Activated naive CD8-positive, alpha-beta T cell (primary cell): ENCODE measurements around the gene SLC22A7.

ENCODE experiments used
- H3K27ac Mint-ChIP-seq: one replicate; pipeline ENCODE4 v1.8.0; 2021; ENCODE audit warnings: mixed read lengths
- H3K27me3 Mint-ChIP-seq: one replicate; pipeline ENCODE4 v1.8.0; 2021; ENCODE audit warnings: mixed read lengths
- H3K36me3 Mint-ChIP-seq: one replicate; pipeline ENCODE4 v1.8.0; 2021; ENCODE audit warnings: mixed read lengths
- H3K4me1 Mint-ChIP-seq: one replicate; pipeline ENCODE4 v1.8.0; 2021; ENCODE audit warnings: low read depth, mixed read lengths
- H3K4me3 Mint-ChIP-seq: one replicate; pipeline ENCODE4 v1.8.0; 2021; ENCODE audit warnings: mild to moderate bottlenecking, mixed read lengths
- H3K9me3 Mint-ChIP-seq: one replicate; pipeline ENCODE4 v1.8.0; 2021; ENCODE audit warnings: low read depth, mixed read lengths

Gene SLC22A7

DNA sequence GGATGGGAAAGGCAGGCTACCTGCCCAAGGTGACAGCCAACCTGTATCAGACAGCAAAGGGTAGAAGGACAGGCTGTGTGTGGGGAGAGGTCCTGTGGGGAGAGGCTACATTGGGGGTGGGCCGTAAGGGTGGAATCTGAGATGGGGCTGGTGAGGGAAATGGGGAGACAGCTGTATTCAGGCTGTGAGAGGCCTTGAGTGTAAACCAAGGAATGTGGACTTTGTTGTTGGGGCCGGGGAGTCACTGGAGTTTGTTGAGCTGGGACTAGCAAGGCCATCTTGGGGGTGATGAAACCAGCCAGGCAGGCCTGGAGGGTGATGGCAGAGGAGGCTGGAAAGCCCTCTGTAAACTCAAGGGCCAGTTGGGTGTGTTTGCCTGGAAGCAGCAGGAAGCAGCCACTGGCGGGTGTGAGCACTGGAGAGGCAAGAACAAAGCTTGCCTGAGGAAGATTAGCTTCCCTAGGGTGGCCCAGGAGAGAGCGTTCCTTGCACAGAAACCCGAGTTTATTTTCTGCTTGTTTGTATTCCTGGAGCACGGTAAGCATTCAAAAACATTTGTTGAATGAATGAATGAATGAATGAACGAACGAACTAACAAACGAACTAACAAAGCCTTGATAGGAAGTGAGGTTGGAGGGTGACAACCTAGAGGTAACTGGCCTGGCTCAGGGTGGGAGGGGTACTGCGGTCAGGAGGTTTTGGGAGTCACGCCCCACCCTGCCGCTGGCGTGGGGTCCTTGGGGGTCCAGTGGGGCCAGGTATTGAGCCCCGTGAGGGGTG lies 35.9 kb upstream of the SLC22A7 start:
- no peak overlapping the region for H3K4me3 Mint-ChIP-seq
- H3K4me1 Mint-ChIP-seq: peaks cover 2% of the 10 kb centered on the region
- H3K36me3 Mint-ChIP-seq: no peaks in the 10 kb centered on the region
- H3K27ac Mint-ChIP-seq: no peak overlapping the region
- peaks cover 3% of the 10 kb centered on the region for H3K27me3 Mint-ChIP-seq
- H3K9me3 Mint-ChIP-seq: no peaks in the 10 kb centered on the region

DNA sequence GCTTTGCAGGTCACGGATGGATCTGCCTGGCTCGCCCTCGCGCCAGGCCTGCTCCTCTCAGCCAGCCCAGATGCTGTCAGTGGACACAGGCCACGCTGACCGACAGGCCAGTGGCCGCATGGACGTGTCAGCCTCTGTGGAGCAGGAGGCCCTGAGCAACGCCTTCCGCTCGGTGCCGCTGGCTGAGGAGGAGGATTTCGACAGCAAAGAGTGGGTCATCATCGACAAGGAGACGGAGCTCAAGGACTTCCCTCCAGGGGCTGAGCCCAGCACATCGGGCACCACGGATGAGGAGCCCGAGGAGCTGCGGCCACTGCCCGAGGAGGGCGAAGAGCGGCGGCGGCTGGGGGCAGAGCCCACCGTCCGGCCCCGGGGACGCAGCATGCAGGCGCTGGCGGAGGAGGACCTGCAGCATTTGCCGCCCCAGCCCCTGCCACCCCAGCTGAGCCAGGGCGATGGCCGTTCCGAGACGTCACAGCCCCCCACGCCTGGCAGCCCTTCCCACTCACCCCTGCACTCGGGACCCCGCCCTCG lies 35.2 kb upstream of the SLC22A7 start:
- H3K27ac Mint-ChIP-seq: no peak overlapping the region
- H3K4me1 Mint-ChIP-seq: no peaks in the 10 kb centered on the region
- no peaks in the 10 kb centered on the region for H3K9me3 Mint-ChIP-seq
- H3K27me3 Mint-ChIP-seq: peaks cover 3% of the 10 kb centered on the region
- H3K4me3 Mint-ChIP-seq: no peak overlapping the region
- H3K36me3 Mint-ChIP-seq: no peaks in the 10 kb centered on the region

DNA sequence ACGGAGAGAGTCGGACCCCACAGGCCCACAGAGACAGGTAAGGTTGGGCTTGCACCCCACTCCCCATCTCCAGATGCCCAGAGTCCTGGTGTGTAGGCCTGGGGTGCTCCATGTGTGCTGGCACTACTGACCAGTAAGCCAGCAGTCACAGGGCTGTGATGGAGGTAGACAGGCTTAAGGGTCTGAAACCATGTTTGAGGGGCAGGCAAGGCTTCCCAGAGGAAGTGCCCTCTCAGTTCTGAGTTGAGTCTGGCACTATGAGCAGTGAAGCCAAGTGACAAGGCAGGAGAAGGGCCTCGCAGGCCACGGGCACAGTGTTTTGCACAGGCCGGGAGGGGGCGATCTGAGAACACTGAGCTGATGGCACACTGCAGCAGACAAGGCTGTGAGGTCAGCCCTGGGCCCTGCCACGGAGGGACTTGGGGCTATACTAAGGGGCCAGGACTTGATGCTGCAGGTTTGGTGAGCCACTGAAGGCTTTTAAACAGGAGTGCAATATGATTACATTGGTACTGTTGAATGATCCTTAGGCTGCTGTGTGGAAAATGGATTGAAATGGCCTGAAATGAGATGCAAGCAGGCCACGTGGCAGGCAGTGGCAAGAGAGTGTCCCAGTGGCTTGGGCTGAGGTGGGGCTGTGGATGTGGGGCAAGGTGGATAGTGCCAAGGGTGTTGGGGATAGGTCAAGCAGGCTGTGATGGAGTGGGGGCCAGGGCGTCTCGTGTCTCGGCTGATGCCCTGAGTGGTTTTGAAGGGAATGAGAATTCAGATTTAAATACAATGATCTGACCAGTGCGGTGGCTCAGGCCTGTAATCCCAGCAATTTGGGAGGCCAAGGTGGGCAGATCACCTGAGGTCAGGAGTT lies 34.5 kb upstream of the SLC22A7 start:
- H3K4me3 Mint-ChIP-seq: no peak overlapping the region
- H3K27ac Mint-ChIP-seq: no peak overlapping the region
- H3K4me1 Mint-ChIP-seq: no peaks in the 10 kb centered on the region
- H3K27me3 Mint-ChIP-seq: peaks cover 3% of the 10 kb centered on the region
- H3K36me3 Mint-ChIP-seq: no peaks in the 10 kb centered on the region
- no peaks in the 10 kb centered on the region for H3K9me3 Mint-ChIP-seq

- Mint-ChIP-seq H3K36me3 (no peaks in the 10 kb centered on the region), H3K27ac (no peak overlapping the region), H3K4me3 (no peak overlapping the region), H3K9me3 (no peaks in the 10 kb centered on the region), H3K4me1 (peaks cover 4% of the 10 kb centered on the region), H3K27me3 (peaks cover 3% of the 10 kb centered on the region)
These were observed 33.4 kb upstream of the SLC22A7 start for GRCh38 chr6:43264599-43265145.

- Mint-ChIP-seq H3K9me3 (no peaks in the 10 kb centered on the region), H3K27me3 (peaks cover 3% of the 10 kb centered on the region), H3K4me3 (no peak overlapping the region), H3K36me3 (no peaks in the 10 kb centered on the region), H3K27ac (no peak overlapping the region), H3K4me1 (peaks cover 9% of the 10 kb centered on the region)
These were observed 32.5 kb upstream of the SLC22A7 start for GRCh38 chr6:43265564-43265963.

DNA sequence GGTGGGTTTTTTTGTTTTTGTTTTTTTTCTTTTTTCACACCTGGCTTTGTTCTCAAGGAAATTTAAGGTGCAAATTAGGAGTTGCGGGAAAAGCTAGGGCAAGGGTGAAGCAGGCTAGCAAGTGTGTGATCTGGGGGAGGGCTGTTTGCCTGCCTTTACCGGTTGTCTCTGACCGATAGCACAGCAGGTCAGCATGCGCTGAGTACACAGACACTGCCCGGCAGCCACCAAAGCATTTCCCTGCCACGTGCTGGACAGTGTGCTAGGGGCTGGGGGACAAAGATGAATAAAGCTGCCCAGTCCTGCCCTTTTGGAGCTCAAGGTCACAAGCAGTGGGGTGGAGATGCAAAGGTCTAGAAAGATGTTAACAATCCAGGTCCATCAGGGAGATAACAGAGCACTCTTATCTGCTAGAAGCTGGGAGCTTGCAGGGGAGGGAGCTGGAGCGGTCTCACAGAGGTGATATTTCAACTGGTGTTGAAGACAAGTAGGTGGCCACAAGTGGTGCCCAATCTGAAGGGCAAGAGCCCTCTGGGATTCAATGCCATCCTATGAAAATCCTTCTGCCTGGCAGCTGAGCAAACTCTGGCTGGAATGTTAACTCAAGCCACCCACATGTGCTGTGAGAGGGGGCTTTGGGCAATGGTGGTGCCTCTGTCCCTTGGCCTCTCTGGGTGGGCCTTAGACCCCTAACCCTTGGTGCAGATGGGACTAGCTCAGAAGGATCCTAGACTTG lies 30.3 kb upstream of the SLC22A7 start:
- no peaks in the 10 kb centered on the region for H3K36me3 Mint-ChIP-seq
- H3K4me1 Mint-ChIP-seq: peaks cover 10% of the 10 kb centered on the region
- no peak overlapping the region for H3K27ac Mint-ChIP-seq
- peaks cover 3% of the 10 kb centered on the region for H3K27me3 Mint-ChIP-seq
- no peaks in the 10 kb centered on the region for H3K9me3 Mint-ChIP-seq
- H3K4me3 Mint-ChIP-seq: no peak overlapping the region

DNA sequence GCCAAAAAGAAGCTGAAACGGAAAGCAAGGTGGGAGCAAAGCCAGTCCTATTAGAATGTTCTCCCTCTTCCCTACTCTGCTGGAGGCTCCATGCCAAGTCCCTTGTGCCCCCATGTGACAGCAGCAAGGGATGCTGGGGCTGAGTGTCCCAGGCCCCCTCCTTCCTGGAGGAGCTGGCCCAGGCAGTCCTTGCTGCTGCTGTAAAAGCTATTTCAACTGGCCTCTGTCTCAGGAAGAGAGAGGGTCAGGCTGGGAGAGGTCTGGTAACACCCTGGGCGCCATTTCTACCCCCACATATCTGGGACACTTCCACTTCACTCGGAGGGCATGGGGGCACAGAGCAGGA lies 29.7 kb upstream of the SLC22A7 start:
- no peaks in the 10 kb centered on the region for H3K9me3 Mint-ChIP-seq
- H3K36me3 Mint-ChIP-seq: no peaks in the 10 kb centered on the region

GRCh38 chr6:43268782-43269272 lies 29.2 kb upstream of the SLC22A7 start:
- Mint-ChIP-seq H3K4me1 (peaks cover 10% of the 10 kb centered on the region), H3K4me3 (peak overlapping the region; percentile 80), H3K27ac (no peak overlapping the region), H3K27me3 (no peaks in the 10 kb centered on the region), H3K36me3 (no peaks in the 10 kb centered on the region), H3K9me3 (no peaks in the 10 kb centered on the region)

More for the DNA sequence above, 29.7 kb upstream of the SLC22A7 start:
- peaks cover 3% of the 10 kb centered on the region for H3K27me3 Mint-ChIP-seq
- peaks cover 10% of the 10 kb centered on the region for H3K4me1 Mint-ChIP-seq
- no peak overlapping the region for H3K4me3 Mint-ChIP-seq
- H3K27ac Mint-ChIP-seq: no peak overlapping the region

DNA sequence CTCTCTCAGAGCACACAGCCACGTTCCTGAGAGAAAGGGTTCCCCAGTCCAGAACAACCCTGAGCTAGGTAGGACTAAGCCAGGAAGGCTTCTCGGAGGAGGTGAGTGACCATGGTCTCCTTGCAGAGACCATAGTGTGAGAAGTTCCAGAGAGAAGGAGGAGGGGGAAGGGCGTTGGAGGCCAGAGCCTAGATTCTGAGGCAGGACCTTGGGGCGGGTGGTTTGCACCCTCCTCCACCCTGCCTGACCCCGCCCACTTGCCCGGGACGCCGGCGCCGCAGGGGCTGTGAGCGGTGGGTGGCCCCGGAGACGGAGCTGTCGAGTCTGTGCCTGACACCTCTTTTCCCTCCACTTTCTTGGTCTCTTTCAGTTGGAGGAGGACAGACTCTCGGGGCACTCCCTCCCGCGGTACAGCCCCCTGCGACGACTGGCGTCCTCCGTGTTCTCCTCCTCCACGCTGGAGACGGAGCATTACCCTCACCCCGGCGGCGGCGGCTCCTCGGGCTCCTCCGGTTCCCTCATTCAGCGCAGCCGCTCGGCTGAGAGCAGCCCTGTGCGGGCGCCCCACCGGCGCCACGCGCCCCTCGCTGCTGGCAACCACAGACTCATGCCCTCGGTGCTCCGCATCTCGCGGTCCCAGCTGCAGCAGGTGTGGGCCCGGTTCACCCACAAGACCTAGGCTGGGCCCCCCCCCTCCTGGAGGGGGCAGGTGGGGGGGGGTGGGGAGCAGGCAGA lies 28.6 kb upstream of the SLC22A7 start:
- no peaks in the 10 kb centered on the region for H3K27me3 Mint-ChIP-seq
- H3K27ac Mint-ChIP-seq: no peak overlapping the region
- H3K4me3 Mint-ChIP-seq: peak overlapping the region; percentile 80
- H3K4me1 Mint-ChIP-seq: peaks cover 10% of the 10 kb centered on the region
- H3K36me3 Mint-ChIP-seq: no peaks in the 10 kb centered on the region
- H3K9me3 Mint-ChIP-seq: no peaks in the 10 kb centered on the region

DNA sequence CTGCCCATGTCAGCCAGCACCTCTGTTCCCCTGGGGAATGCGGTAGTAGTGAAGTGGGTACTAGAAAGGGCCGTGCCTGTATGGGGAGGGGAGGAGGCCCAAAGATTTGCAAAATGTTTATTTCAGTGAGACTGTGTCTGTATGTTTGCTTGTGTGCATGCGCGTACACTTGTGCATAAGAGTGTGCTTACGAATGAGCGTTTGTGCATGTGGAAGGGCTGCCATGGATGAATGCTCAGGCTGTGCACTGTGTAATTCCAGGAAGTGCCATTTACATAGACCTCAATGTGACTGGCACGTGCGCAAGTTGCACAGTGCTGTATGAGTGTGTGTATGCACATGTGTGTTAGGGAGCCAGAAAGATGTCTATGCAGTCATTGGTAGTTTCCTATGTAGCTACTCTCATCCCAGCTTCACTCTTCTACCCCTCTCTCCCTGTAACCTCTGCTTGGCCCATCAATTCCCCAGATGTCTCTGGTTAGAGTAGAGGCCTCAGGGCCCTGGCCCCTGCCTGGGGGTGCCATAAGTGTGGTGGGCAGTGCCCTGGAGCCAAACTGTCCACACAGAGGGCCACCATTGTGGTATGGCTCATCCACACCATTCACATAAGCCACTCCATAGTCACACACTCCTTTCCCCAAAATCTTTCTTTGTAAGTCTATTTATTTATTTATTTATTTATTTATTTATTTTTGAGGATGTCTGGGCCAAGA lies 26.8 kb upstream of the SLC22A7 start:
- H3K4me3 Mint-ChIP-seq: no peak overlapping the region
- H3K9me3 Mint-ChIP-seq: no peaks in the 10 kb centered on the region
- no peaks in the 10 kb centered on the region for H3K36me3 Mint-ChIP-seq
- no peak overlapping the region for H3K27ac Mint-ChIP-seq
- H3K27me3 Mint-ChIP-seq: no peaks in the 10 kb centered on the region
- peaks cover 16% of the 10 kb centered on the region for H3K4me1 Mint-ChIP-seq

DNA sequence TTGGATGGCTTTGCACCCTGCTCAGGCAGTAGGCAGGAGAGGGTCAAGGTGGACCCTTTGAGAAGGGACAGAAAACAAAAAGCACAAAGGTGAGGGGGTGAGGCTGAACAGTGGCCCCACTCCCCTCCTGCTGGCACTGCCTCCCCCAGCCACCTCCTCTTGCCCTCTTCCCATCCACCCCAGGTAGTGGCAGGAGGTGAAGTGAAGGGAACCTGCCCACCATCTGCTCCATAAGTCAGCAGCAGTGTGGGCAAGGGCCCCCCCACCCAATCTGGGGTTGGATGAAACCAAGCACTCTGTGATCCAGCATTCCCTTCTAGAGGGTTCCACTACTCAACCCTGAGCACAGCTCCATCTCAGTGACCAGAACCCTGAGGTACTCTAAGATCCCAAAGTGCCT lies 26.1 kb upstream of the SLC22A7 start:
- Mint-ChIP-seq H3K27ac (no peak overlapping the region), H3K27me3 (peaks cover under 1% of the 10 kb centered on the region), H3K36me3 (no peaks in the 10 kb centered on the region), H3K4me3 (no peak overlapping the region), H3K9me3 (no peaks in the 10 kb centered on the region), H3K4me1 (peaks cover 16% of the 10 kb centered on the region)

- no peaks in the 10 kb centered on the region for H3K36me3 Mint-ChIP-seq
- no peaks in the 10 kb centered on the region for H3K9me3 Mint-ChIP-seq
- peaks cover 16% of the 10 kb centered on the region for H3K4me1 Mint-ChIP-seq
- H3K4me3 Mint-ChIP-seq: no peak overlapping the region
- no peak overlapping the region for H3K27ac Mint-ChIP-seq
- H3K27me3 Mint-ChIP-seq: peaks cover 3% of the 10 kb centered on the region
These were observed 24.4 kb upstream of the SLC22A7 start for GRCh38 chr6:43273707-43274106.

DNA sequence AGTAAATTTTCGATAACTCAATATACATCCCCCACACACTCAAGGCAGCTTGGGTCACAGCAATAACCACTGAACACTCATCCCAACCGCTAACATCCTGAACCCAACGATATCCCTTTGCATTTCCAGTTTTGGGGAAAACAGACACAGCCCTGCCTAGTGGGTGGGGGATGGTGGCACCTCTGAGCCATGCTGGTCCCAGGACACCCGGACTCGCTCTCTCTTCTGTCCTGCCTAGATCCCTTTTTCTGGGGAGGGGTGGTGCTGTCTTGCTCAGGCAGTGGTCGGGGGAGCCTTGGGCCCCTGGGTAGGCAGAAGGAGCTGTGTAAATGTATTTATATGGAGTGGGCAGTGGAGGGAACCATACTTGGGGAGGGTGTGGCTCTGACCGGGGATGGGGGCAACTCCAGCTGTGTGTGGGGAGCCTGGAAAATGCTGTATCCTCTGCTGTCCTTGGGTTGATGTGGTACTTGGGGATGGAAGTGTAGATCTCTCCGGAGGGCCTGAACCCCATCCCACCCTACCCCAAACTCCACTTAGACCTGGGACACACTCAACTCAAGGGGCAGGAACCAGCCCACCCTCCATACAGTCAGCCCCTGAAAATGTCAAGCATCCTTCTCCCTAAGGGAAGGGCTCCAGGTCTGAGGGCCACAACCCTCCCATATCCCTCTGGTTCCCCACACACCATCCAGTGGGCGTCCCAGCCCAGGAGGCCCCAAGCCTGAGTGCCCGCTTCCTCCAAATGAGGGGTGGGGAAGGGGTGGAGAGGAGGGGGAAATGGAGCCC lies 23.7 kb upstream of the SLC22A7 start:
- Mint-ChIP-seq H3K36me3 (no peaks in the 10 kb centered on the region), H3K27me3 (peaks cover 3% of the 10 kb centered on the region), H3K4me3 (peak overlapping the region; percentile 75), H3K4me1 (peaks cover 12% of the 10 kb centered on the region), H3K27ac (no peak overlapping the region), H3K9me3 (no peaks in the 10 kb centered on the region)
